GM19025 (cell line): Measurements from ENCODE around the gene F2.
"Not testable (repeated sequence)": the region's sequence is repeated elsewhere in the genome, so short reads cannot be mapped to it uniquely, and the experiment has no call there.

Experiments
- ATAC-seq: cut with Tn5 transposase; IDR thresholded peaks from one replicate; pipeline ENCODE4 v1.9.1; 2021; ENCODE audit warnings: mild to moderate bottlenecking, low read depth, moderate library complexity; ENCODE audit not compliant: unreplicated experiment

F2 gene

GRCh38 chr11:46719048-46719542, at the start of gene F2:
Gene F2 (plus strand): TSS chr11:46719213. CDS start chr11:46719236, 23 bp downstream.
- no peak for ATAC-seq

GRCh38 chr11:46669711-46670139, 49.3 kb upstream of the F2 start:
- no peak for ATAC-seq

- not testable (repeated sequence) for ATAC-seq
Observed at GRCh38 chr11:46670521-46670920, 48.5 kb upstream of the F2 start.

GRCh38 chr11:46671958-46672315, 47.1 kb upstream of the F2 start:
- ATAC-seq: no peak

- no peak for ATAC-seq
Observed at GRCh38 chr11:46672381-46672839, 46.6 kb upstream of the F2 start.

GRCh38 chr11:46673713-46674462, 45.1 kb upstream of the F2 start:
- ATAC-seq: no peak

- no peak for ATAC-seq
Observed at GRCh38 chr11:46674463-46675287, 44.3 kb upstream of the F2 start.

- no peak for ATAC-seq
Observed at GRCh38 chr11:46675288-46675851, 43.6 kb upstream of the F2 start.

GRCh38 chr11:46675949-46676348, 43.1 kb upstream of the F2 start:
- no peak for ATAC-seq

GRCh38 chr11:46676436-46677158, 42.4 kb upstream of the F2 start:
- ATAC-seq: no peak

GRCh38 chr11:46677169-46677568, 41.8 kb upstream of the F2 start:
- ATAC-seq: no peak

- no peak for ATAC-seq
Observed at GRCh38 chr11:46677991-46678740, 40.8 kb upstream of the F2 start.

GRCh38 chr11:46678741-46679130, 40.3 kb upstream of the F2 start:
- ATAC-seq: no peak

- no peak for ATAC-seq
Observed at GRCh38 chr11:46679241-46680163, 39.5 kb upstream of the F2 start.

- no peak for ATAC-seq
Observed at GRCh38 chr11:46680164-46680760, 38.8 kb upstream of the F2 start.

GRCh38 chr11:46680815-46681214, 38.2 kb upstream of the F2 start:
- no peak for ATAC-seq

- no peak for ATAC-seq
Observed at GRCh38 chr11:46681814-46682213, 37.2 kb upstream of the F2 start.
